GM10266 (cell line): ENCODE measurements around the gene LRP3.
"Not testable (repeated sequence)": the region's sequence is repeated elsewhere in the genome, so short reads cannot be mapped to it uniquely, and the experiment has no call there.

Experiments
- DNase-seq: peaks from one replicate; pipeline ENCODE4 v3.0.0; 2012; ENCODE audit errors: extremely low spot score
- CTCF ChIP-seq: IDR thresholded peaks from 2 replicates; pipeline ENCODE4 v1.5.1; 2012; ENCODE audit warnings: mild to moderate bottlenecking, low read depth; ENCODE audit not compliant: control insufficient read depth, insufficient read depth; ENCODE audit errors: missing control alignments

LRP3 gene

DNA sequence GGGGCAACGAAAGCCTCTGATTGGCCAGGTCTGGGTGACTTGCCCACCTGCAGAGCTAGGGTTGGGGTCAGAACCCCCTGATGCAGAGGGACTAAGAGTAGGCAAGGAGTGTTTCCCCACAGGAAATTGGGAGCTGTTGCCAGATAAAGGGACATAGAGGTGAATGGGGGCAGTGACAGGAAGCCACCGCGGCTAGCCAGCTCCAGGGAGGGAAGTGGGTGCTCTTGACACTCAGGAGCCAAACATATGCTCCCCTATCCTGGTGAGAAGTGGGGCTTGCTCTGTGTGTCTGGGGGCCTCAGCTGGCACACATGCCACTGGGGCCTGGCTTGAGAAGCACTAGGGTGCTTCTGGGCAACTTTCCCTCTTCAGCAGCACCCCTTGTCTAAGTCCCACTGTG is 36.2 kb upstream of the LRP3 start:
- no peak for DNase-seq
- TF ChIP-seq CTCF: no peak

DNA sequence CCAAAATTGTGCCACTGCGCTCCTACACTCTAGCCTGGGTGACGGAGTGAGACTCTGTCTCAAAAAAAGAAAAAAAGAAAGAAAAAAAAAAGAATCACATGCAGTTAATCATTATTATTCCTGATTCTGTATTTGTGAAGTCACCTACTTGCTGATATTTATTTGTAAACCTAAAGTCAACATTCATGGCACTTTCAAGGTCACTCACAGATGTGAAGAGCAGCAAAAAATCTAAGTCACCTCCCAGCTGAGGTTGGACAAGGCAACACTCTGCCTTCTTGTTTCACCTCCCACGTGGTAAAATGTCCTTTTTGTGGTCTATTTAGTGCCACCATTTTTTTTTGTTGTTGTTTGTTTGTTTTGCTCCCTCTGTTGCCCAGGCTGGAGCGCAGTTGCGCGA is 35.8 kb upstream of the LRP3 start:
- DNase-seq: no peak
- no peak for TF ChIP-seq CTCF

- DNase-seq: no peak
- no peak for TF ChIP-seq CTCF
Observed at GRCh38 chr19:33159149-33159548, 35.0 kb upstream of the LRP3 start.

GRCh38 chr19:33159893-33160292 is 34.2 kb upstream of the LRP3 start:
- TF ChIP-seq CTCF: no peak
- DNase-seq: no peak

DNA sequence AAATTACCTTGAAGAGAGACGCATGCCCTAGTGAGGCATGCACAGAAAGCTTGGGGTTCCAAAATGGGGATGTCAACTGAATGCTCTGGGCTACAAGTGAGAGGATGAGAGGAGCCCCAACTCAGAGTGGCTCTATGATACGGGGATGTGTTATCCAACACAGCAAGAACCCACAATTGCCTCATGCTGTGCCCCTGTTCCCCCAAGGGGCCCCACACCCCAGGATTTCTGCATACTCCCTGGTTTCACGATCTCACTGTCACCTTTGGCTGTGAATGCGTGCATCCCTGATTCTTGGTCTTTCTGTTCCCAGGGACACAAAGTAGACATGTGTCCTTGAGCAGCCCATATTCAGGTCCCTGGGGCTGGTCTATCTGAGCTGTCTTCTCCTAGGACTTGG is 32.9 kb upstream of the LRP3 start:
- no peak for TF ChIP-seq CTCF

GRCh38 chr19:33163481-33163880 is 30.6 kb upstream of the LRP3 start:
- DNase-seq: no peak
- no peak for TF ChIP-seq CTCF

More for the DNA sequence above, 32.9 kb upstream of the LRP3 start:
- DNase-seq: no peak

GRCh38 chr19:33166037-33166436 is 28.1 kb upstream of the LRP3 start:
- not testable (repeated sequence) for DNase-seq

DNA sequence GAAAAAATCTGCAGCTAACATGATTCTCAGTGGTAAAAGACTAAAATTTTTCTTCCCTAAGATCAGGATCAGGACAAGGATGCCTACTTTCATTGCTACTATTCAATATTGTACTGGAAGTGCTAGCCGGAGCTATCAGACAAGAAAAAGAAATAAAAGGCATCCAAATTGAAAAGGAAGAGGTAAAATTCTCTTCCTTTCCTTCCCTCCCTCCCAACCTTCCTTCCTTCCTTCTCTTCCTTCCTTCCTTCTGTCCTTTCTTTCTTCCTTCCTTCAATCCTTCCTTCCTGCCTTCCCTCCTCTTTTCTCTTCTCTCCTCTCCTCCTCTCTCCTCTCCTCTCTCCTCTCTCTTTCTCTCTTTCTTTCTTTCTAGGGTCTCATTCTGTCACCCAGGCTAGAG is 26.7 kb upstream of the LRP3 start:
- no peak for DNase-seq
- no peak for TF ChIP-seq CTCF
